Measurements from ENCODE around the gene TRDMT1. TPM values are rescaled to one million over a fixed set of nuclear protein-coding genes. Genes with fewer than 3 reads are reported as not detected.

Gene TRDMT1
- total and polyA plus RNA-seq, 8 donors = 6.6 to 18.4 (median 12.7) TPM

DNA sequence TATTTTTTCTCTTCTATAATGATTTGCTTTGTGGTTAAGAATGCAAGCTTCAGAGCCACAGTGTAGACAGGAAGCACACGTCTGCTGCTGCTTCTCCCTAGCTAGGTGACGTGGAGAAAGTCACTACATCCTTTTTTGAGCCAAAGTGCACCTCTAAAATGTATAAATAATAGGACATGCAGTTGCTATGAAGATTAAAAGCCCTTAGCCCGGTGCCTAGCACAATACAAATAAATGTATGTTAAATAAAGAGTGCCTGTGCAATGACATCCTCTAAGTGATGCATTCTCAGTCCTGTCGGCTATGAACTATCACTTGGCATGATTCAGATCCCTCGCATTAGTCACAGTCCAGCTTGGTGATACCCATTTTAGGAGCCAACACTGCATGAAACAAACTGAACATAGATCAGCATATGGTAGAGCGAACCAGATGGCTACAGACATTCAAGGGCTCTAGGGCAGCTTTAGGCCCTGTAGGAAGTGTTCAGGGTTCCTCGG is 4.8 kb upstream of the TRDMT1 start:
- ATAC-seq (no peak), DNase-seq (no peak)
- Histone ChIP-seq H3K4me3 (no peak overlapping the region), H3K9me3 (no peaks in the 10 kb centered on the region), H3K27me3 (no peaks in the 10 kb centered on the region), H3K4me1 (peaks cover 0 to 6% of the 10 kb centered on the region in 2 donors), H3K27ac (peak overlapping the region in 1 of 2 donors; percentile 67), H3K36me3 (no peaks in the 10 kb centered on the region)
- TF ChIP-seq, protein P1, sequence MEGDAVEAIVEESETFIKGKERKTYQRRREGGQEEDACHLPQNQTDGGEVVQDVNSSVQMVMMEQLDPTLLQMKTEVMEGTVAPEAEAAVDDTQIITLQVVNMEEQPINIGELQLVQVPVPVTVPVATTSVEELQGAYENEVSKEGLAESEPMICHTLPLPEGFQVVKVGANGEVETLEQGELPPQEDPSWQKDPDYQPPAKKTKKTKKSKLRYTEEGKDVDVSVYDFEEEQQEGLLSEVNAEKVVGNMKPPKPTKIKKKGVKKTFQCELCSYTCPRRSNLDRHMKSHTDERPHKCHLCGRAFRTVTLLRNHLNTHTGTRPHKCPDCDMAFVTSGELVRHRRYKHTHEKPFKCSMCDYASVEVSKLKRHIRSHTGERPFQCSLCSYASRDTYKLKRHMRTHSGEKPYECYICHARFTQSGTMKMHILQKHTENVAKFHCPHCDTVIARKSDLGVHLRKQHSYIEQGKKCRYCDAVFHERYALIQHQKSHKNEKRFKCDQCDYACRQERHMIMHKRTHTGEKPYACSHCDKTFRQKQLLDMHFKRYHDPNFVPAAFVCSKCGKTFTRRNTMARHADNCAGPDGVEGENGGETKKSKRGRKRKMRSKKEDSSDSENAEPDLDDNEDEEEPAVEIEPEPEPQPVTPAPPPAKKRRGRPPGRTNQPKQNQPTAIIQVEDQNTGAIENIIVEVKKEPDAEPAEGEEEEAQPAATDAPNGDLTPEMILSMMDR (IDR thresholded peaks at IDR 0.05) = no peak
- intact Hi-C loops (cut with DNase I) = loop anchor here in 1 of 2 donors (10.0 kb wide), 1 partner anchor 201 kb away; no protein-coding TSS in a partner anchor

DNA sequence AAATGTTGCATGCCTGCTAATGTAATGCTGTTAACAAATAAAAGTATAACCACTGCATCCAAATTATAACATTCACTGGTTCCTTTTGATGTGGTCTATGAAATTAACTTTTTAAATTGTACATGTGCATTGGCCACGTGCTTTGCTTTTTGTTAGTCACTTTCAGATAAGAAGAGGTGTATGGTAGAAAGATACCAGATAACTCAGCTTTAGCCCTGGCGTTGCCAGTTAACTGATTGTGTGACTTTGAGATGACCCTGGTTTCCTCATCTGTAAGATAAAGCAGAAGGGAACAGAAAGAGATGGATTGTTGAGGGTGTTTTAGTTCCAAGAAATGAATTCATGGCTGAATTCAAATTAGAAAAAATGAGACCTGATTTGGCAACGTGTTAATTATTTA is 1.9 kb upstream of the TRDMT1 start:
- Histone ChIP-seq H3K4me3 (no peak overlapping the region), H3K4me1 (peaks cover 10 to 22% of the 10 kb centered on the region in 2 donors), H3K27me3 (no peaks in the 10 kb centered on the region), H3K36me3 (no peaks in the 10 kb centered on the region), H3K27ac (no peak overlapping the region), H3K9me3 (no peaks in the 10 kb centered on the region)
- ATAC-seq (no peak), DNase-seq (no peak)
- intact Hi-C loops (cut with DNase I) = loop anchor here in 1 of 2 donors (10.0 kb wide), 1 partner anchor 199 kb away; no protein-coding TSS in a partner anchor
- TF ChIP-seq, protein P1 (IDR thresholded peaks at IDR 0.05) = no peak

DNA sequence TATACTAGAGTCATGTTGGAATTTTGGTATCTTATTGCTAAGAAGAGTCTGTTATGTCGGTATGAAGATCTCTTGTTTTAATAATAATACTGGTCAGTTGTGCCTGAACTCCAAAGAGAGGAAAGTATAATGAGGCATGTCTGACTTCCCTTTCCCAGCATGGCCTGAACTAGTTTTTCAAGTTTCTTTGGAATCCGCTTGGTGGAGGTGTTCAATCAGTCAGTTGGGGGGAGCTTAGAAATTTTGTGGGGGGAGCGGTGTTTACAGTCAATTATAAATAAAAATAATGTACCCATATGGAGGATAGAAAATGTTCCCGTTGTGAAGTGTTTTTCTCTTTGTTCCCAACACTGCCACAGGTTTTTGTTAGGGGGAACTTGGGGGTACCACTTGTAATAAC is 1.5 kb upstream of the TRDMT1 start:
- H3K27me3 ChIP-seq = no peaks in the 10 kb centered on the region
- TF ChIP-seq, protein P1 (IDR thresholded peaks at IDR 0.05) = no peak
- H3K4me3 ChIP-seq = no peak overlapping the region
- ATAC-seq = no peak
- H3K27ac ChIP-seq = no peak overlapping the region
- no peaks in the 10 kb centered on the region for H3K9me3 ChIP-seq
- peaks cover 10 to 22% of the 10 kb centered on the region in 2 donors for H3K4me1 ChIP-seq
- intact Hi-C loops (cut with DNase I) = loop anchor here in 1 of 2 donors (10.0 kb wide), 1 partner anchor 198 kb away; no protein-coding TSS in a partner anchor
- H3K36me3 ChIP-seq = no peaks in the 10 kb centered on the region
- DNase-seq = no peak

GRCh38 chr10:17202506-17202905 is 1.0 kb upstream of the TRDMT1 start:
- H3K27me3 ChIP-seq = no peaks in the 10 kb centered on the region
- peak overlapping the region in 1 of 2 donors; percentile 96 for H3K27ac ChIP-seq

GRCh38 chr10:17201794-17202116 is 283 bp upstream of the TRDMT1 start:
- Histone ChIP-seq H3K27me3 (no peaks in the 10 kb centered on the region), H3K4me1 (peaks cover 10 to 22% of the 10 kb centered on the region in 2 donors), H3K4me3 (peak overlapping the region; percentile 64 to 69), H3K9me3 (no peaks in the 10 kb centered on the region), H3K27ac (peak overlapping the region; percentile 96 to 98), H3K36me3 (no peaks in the 10 kb centered on the region)
- TF ChIP-seq, protein P1 (IDR thresholded peaks at IDR 0.05) = no peak
- no peak for DNase-seq
- intact Hi-C loops (cut with DNase I) = loop anchor here in 1 of 2 donors (10.0 kb wide), 1 partner anchor 197 kb away; no protein-coding TSS in a partner anchor
- no peak for ATAC-seq

More at GRCh38 chr10:17202506-17202905, 1.0 kb upstream of the TRDMT1 start:
- ATAC-seq = no peak
- no peaks in the 10 kb centered on the region for H3K36me3 ChIP-seq
- TF ChIP-seq, protein P1 (IDR thresholded peaks at IDR 0.05) = no peak
- no peak for DNase-seq
- intact Hi-C loops (cut with DNase I) = loop anchor here in 1 of 2 donors (10.0 kb wide), 1 partner anchor 198 kb away; no protein-coding TSS in a partner anchor
- no peak overlapping the region for H3K4me3 ChIP-seq
- peaks cover 10 to 22% of the 10 kb centered on the region in 2 donors for H3K4me1 ChIP-seq
- no peaks in the 10 kb centered on the region for H3K9me3 ChIP-seq

Measured in left lung (tissue), 10 donors.